ENCODE results near the gene TRAF3.

Gene TRAF3

DNA sequence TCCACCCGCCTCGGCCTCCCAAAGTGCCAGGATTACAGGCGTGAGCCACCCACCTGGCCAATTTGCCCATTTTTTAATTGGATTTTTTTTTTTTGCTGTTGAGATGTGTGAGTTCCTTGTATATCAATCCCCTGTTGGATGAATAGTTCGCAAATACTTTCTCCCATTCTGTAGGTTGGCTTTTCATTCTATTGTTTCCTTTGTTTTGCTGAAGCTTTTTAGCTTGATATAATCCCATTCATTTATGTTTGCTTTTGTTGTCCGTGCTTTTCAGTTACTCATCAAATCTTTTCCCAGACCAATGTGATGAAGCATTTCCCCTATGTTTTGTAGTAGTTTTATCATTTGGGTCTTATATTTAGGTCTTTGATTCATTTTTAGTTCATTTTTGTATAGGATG is 36.4 kb downstream of the TRAF3 start:
- H3K9me3 ChIP-seq = no peaks in the 10 kb centered on the region
- H3K27me3 ChIP-seq = no peaks in the 10 kb centered on the region
- DNase-seq = no peak
- no peak overlapping the region for H3K4me3 ChIP-seq (ENCODE audit: low read depth, low read length)
- no peaks in the 10 kb centered on the region for H3K36me3 ChIP-seq
- H3K4me1 ChIP-seq = no peaks in the 10 kb centered on the region
- TF ChIP-seq, protein P1, sequence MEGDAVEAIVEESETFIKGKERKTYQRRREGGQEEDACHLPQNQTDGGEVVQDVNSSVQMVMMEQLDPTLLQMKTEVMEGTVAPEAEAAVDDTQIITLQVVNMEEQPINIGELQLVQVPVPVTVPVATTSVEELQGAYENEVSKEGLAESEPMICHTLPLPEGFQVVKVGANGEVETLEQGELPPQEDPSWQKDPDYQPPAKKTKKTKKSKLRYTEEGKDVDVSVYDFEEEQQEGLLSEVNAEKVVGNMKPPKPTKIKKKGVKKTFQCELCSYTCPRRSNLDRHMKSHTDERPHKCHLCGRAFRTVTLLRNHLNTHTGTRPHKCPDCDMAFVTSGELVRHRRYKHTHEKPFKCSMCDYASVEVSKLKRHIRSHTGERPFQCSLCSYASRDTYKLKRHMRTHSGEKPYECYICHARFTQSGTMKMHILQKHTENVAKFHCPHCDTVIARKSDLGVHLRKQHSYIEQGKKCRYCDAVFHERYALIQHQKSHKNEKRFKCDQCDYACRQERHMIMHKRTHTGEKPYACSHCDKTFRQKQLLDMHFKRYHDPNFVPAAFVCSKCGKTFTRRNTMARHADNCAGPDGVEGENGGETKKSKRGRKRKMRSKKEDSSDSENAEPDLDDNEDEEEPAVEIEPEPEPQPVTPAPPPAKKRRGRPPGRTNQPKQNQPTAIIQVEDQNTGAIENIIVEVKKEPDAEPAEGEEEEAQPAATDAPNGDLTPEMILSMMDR (IDR thresholded peaks at IDR 0.05; ENCODE audit: low read depth, low read length) = no peak

DNA sequence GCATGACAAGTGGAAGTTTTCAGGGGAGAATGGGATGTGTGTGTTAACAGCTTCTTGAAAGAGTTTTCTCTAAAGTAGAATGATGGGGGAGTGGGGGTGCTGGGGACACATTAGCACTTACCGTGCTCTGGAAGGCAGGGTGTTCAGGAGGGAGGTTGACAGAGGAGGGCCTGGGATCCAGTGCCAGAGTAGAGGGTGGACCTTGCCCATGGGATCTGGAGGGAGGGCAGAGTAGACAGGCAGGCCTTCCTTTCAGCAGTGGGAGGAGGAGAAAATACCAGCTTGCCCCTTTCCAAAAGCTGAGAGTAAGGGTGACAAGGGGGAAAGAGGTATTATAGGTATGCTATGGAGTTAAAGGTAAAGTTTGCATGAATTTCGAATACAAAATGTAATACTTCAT is 40.1 kb downstream of the TRAF3 start:
- Histone ChIP-seq H3K9me3 (no peaks in the 10 kb centered on the region), H3K27me3 (no peaks in the 10 kb centered on the region), H3K4me1 (no peaks in the 10 kb centered on the region), H3K4me3 (ENCODE audit: low read depth, low read length) (no peak overlapping the region), H3K36me3 (no peaks in the 10 kb centered on the region)
- TF ChIP-seq, protein P1 (IDR thresholded peaks at IDR 0.05; ENCODE audit: low read depth, low read length) = no peak
- DNase-seq = no peak

DNA sequence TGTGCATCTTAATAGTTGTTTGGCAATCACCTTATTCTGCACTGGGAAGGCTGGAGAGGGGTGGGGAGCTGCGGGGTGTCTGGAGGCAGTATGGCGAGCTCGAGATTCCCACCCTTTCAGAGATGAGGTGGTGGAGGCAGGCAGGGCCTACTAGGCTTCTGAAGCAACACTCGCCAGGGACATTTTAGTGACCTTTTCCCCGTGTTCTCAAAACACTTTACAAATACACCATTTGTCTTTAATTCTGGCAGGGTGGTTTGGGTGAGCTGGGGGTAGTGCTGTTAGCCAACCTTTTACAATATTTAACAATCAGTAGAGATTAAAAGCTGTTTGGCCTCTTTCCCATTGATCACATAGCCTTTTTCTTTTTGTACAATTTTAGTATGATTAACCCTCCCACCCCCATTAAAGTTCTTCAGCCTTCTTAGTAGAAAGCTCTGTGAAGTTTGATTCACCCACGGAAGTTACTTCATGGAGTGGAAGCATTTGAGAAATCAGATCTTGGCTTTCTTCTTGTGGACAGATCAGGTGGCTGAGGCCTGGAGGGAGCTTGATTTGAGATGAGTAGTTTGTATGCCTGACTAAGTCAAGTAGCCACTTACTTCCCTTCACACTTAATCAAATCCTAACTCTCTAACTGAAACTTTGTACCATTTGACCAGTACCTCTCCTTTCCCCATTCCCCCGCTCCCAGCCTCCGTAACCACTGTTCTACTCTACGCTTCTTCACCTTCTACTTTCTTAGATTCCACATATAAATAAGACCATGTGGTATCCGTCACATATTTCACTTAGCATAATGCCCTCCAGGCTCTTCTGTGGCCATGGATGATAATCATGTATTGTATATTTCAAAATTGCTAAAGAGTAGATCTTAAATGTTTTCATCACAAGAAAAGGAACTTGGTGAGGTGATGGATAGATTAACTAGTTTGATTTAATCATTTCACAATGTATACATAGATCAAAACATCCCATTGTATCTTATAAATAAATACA is 41.0 kb downstream of the TRAF3 start:
- Histone ChIP-seq H3K9me3 (no peaks in the 10 kb centered on the region), H3K27me3 (no peaks in the 10 kb centered on the region), H3K4me1 (no peaks in the 10 kb centered on the region), H3K4me3 (ENCODE audit: low read depth, low read length) (no peak overlapping the region), H3K36me3 (no peaks in the 10 kb centered on the region)
- no peak for DNase-seq
- TF ChIP-seq, protein P1 (IDR thresholded peaks at IDR 0.05; ENCODE audit: low read depth, low read length) = no peak

DNA sequence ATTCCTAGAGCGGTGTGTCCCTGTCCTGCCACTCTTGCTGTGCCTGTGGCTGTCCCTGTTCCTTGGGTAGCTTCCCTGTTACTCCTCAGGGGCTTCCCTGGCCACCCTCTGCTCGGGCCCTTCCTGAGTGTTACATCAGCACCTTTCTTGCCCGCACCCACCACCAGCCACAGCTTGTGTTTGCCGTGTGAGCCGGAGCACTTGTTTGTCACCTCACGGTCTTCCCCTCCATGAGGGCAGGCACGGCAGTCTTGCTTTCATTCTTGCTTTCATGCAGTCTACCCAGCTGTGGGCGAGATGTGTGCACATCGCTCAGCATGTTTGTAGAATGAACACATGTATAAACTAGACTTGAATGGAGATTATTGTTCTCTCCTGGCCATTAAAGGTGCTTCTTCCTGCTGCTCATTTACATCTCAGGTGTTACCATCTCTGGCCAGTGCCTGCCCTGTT is 42.0 kb downstream of the TRAF3 start:
- Histone ChIP-seq H3K4me1 (peaks cover 5% of the 10 kb centered on the region; the same call in 1 of the 2 replicates), H3K36me3 (no peaks in the 10 kb centered on the region), H3K9me3 (no peaks in the 10 kb centered on the region), H3K4me3 (ENCODE audit: low read depth, low read length) (no peak overlapping the region), H3K27me3 (no peaks in the 10 kb centered on the region)
- DNase-seq = no peak
- TF ChIP-seq, protein P1 (IDR thresholded peaks at IDR 0.05; ENCODE audit: low read depth, low read length) = no peak

DNA sequence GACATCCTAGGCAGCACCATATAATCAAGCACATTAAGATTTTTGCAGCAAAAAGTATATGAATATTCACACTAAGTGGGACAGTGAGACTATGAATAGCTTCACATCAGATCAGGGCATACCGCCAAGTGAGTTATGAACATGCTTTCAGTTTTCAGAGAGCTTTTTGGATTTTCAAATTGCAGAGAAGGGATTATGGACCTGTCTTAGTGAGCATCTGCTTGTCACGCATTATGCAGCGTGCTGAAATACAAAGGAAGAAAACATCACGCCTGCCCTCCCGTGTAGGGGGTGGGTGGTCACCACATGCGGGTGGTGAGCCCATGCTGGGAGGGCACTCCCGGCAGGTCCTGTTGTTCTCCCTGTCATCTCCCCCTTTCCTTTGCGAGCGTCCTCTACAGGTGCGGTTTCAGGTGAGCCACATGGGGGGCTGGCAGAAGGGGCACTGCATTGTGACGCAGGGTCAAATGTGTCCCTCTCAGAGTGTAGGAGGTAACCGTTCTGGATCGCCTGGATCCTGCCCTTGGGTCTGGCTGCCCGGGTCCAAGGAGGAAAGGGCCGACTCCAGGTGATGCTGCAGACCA is 42.6 kb downstream of the TRAF3 start:
- no peaks in the 10 kb centered on the region for H3K27me3 ChIP-seq
- H3K9me3 ChIP-seq = no peaks in the 10 kb centered on the region
- H3K4me3 ChIP-seq (ENCODE audit: low read depth, low read length) = no peak overlapping the region
- TF ChIP-seq, protein P1 (IDR thresholded peaks at IDR 0.05; ENCODE audit: low read depth, low read length) = no peak
- H3K4me1 ChIP-seq = peaks cover 8% of the 10 kb centered on the region; the same call in 1 of the 2 replicates
- H3K36me3 ChIP-seq = no peaks in the 10 kb centered on the region
- no peak for DNase-seq

All from BE2C (cell line).